ENCODE results near the gene VASH2.

VASH2 gene

DNA sequence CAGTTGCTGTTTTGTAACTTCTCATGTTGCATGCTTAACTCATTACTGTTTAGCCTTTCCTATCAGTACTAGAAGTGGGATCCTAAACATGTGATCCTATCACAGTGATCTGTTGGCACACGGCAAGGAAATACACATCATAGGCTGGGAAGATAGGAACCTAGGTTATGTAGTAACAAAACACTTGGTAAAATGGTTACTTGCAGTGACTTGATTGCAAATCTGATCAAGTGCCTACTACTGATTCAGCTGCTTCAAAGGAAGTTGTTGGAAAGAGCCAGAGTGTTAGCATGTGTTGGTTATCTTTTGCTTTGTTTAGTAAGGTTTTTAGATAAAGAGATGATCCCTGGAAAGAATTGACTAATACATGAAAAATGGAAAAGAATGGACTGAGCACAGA, 8.9 kb upstream of the VASH2 start:
- DNase-seq (no peak), ATAC-seq (replicated peaks) (no peak)
- Mint-ChIP-seq H3K4me3 (no peak overlapping the region), H3K9me3 (no peaks in the 10 kb centered on the region), H3K36me3 (ENCODE audit: insufficient read depth) (no peaks in the 10 kb centered on the region), H3K27ac (no peak overlapping the region), H3K27me3 (peaks cover 12 to 35% of the 10 kb centered on the region in 2 donors), H3K4me1 (ENCODE audit: low read depth in 2 of 2) (no peaks in the 10 kb centered on the region)

DNA sequence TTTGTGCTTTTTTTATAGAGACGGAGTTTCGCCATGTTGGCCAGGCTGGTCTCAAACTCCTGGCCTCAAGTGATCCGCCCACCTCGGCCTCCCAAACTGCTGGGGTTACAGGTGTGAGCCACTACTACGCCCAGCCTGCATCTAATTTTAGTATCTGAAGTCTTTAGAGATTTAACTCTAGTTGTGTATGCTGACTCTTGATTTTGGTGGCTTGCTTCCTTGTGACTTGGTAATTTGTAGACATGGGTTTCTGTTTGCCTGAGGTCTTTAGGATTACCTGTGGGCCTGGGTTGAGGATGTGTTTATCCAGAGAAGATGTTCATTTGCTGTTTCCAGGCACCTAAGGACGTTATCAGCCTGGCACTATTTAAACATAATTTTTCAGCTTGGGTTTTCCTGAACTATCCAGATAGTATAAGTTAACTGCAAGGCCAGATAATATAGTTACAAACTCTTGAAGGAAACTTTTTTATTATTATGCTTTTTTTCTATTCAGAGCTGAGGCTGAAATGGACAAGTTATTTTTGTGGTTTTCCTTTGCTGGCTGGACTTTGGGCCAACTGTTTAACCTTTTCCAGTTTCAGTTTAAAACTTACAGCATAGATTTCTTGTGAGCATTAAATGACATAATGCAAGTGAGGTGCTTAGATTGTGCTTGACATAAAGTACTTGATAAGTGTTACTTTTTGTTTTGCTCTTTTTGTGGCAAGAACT, 7.5 kb upstream of the VASH2 start:
- ATAC-seq (replicated peaks) (no peak), DNase-seq (no peak)
- no peak overlapping the region for H3K4me3 Mint-ChIP-seq
- H3K36me3 Mint-ChIP-seq (ENCODE audit: insufficient read depth), result no peaks in the 10 kb centered on the region
- peaks cover 12 to 28% of the 10 kb centered on the region in 2 donors for H3K27me3 Mint-ChIP-seq
- H3K27ac Mint-ChIP-seq, result no peak overlapping the region
- no peaks in the 10 kb centered on the region for H3K4me1 Mint-ChIP-seq (ENCODE audit: low read depth in 2 of 2)
- no peaks in the 10 kb centered on the region for H3K9me3 Mint-ChIP-seq

DNA sequence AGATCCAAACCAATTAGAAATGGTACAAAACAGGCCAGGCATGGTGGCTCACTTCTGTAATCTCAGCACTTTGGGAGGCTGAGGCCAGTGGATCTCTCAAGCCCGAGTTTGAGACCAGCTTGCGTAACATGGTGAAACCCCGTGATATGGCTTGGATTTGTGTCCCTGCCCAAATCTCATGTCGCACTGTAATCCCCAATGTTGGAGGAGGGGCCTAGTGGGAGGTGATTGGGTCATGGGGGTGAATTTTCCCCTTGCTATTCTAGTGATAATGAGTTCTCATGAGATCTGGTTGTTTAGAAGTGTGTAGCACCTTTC, 7.0 kb upstream of the VASH2 start:
- Mint-ChIP-seq H3K4me1 (ENCODE audit: low read depth in 2 of 2) (no peaks in the 10 kb centered on the region), H3K9me3 (no peaks in the 10 kb centered on the region), H3K27ac (no peak overlapping the region), H3K4me3 (no peak overlapping the region), H3K27me3 (peaks cover 12 to 29% of the 10 kb centered on the region in 2 donors), H3K36me3 (ENCODE audit: insufficient read depth) (no peaks in the 10 kb centered on the region)
- ATAC-seq (replicated peaks), result no peak
- no peak for DNase-seq

DNA sequence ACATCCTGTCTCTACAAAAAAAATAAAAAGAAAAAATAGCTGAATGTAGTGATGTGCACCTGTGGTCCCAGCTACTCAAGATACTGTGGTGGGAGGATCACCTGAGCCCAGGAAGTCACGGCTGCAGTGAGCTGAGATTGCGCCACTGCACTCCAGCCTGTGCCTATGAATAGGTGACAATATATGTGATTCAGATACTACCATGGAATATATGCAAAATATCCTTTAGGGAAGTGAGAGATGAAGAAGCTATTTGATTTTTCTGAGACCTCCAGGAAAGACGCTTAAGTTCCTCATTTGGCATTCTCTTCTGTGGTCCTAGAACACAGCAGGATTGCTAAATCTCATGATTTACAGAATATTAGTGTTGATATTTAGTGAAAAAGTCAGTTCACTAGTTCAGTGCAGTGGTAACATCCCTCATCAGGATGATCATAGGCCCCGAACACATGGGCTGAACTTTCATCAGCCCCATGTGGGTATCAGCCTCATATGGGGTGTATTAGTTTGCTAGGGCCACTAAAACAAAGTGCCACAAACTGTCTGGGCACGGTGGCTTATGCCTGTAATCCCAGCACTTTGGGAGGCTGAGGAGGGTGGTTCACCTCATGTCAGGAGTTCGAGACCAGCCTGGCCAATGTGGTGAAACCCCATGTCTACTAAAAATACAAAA, 6.0 kb upstream of the VASH2 start:
- H3K27ac Mint-ChIP-seq, result no peak overlapping the region
- no peaks in the 10 kb centered on the region for H3K4me1 Mint-ChIP-seq (ENCODE audit: low read depth in 2 of 2)
- no peak overlapping the region for H3K4me3 Mint-ChIP-seq
- ATAC-seq (replicated peaks), result no peak
- no peaks in the 10 kb centered on the region for H3K9me3 Mint-ChIP-seq
- no peak for DNase-seq
- peaks cover 12 to 39% of the 10 kb centered on the region in 2 donors for H3K27me3 Mint-ChIP-seq
- no peaks in the 10 kb centered on the region for H3K36me3 Mint-ChIP-seq (ENCODE audit: insufficient read depth)

DNA sequence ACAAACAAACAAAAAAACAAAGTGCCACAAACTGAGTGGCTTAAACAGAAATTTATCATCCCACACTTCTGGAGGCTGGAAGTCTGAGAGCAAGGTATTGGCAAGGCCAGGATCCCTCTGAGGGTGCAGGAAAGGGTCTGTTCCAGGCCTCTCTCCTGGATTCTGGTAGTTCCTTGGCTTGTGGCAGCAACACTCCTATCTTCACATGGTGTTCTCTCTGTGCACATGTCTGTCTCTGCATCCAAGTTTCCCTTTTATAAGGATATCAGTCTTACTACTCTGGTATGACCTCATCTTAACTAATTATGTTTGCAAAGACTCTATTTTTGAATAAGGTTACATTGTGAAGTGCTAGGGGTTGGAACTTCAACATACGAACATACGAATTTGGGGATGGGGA, 5.3 kb upstream of the VASH2 start:
- Mint-ChIP-seq H3K4me3 (no peak overlapping the region), H3K4me1 (ENCODE audit: low read depth in 2 of 2) (peaks cover 0 to under 1% of the 10 kb centered on the region in 2 donors), H3K27me3 (peaks cover 14 to 46% of the 10 kb centered on the region in 2 donors), H3K27ac (no peak overlapping the region), H3K9me3 (no peaks in the 10 kb centered on the region), H3K36me3 (ENCODE audit: insufficient read depth) (no peaks in the 10 kb centered on the region)
- no peak for ATAC-seq (replicated peaks)
- no peak for DNase-seq

DNA sequence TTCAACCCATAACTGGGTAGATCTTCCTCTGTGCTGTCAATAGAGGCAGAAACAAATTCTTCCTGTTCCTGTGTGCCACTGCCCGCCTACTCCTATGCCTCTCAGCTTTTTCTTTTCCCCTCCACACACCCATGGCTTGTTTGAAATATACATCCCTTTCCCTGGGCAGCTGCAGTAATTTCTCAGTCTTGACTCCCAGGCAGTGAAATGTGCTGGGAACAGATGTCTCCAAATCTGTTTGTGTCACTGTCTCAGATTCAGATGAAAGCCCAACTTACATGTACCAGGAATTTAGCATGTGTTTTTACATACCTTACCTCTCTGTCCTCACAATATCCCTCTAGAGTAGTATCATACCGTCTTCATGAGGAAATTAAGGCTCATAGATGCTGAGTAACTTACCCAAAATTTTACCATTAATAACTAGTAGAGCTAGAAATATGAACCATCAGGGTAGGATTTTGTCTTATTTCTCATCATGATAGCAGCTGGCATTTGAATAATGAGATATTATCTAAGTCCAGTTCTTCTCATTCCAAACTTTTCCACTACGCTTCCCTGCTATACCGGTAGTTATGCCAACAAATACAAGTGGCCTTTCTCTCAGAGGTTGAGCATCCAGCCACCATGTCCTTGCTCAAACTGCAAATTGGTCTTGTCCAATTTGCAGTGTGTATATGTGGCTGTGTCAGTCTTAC, 4.7 kb upstream of the VASH2 start:
- Mint-ChIP-seq H3K4me3 (no peak overlapping the region), H3K27me3 (peaks cover 20 to 51% of the 10 kb centered on the region in 2 donors), H3K27ac (no peak overlapping the region), H3K4me1 (ENCODE audit: low read depth in 2 of 2) (peaks cover 0 to 5% of the 10 kb centered on the region in 2 donors), H3K36me3 (ENCODE audit: insufficient read depth) (no peaks in the 10 kb centered on the region), H3K9me3 (no peaks in the 10 kb centered on the region)
- ATAC-seq (replicated peaks) (no peak), DNase-seq (no peak)

DNA sequence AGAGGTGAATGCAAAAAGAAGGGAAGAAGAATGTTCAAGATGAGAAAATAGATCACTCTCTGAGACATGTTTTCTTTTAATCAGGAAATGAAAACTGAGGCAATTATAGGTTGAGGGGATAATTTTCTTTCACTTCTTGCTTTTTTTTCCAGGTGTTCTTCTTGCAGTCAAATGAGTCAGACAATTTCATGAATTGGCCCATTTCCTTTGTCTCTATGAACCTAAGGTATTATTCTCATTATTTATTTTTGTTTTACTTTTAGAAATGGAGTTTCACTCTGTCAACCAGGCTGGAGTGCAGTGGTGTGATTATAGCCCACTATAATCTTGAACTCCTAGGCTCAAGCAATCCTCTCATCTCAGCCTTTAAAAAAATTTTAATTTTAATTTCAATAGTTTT, 3.5 kb upstream of the VASH2 start:
- no peaks in the 10 kb centered on the region for H3K9me3 Mint-ChIP-seq
- DNase-seq, result no peak
- no peak overlapping the region for H3K27ac Mint-ChIP-seq
- H3K27me3 Mint-ChIP-seq, result peaks cover 18 to 53% of the 10 kb centered on the region in 2 donors
- no peaks in the 10 kb centered on the region for H3K36me3 Mint-ChIP-seq (ENCODE audit: insufficient read depth)
- peaks cover 0 to 10% of the 10 kb centered on the region in 2 donors for H3K4me1 Mint-ChIP-seq (ENCODE audit: low read depth in 2 of 2)
- H3K4me3 Mint-ChIP-seq, result no peak overlapping the region
- no peak for ATAC-seq (replicated peaks)

DNA sequence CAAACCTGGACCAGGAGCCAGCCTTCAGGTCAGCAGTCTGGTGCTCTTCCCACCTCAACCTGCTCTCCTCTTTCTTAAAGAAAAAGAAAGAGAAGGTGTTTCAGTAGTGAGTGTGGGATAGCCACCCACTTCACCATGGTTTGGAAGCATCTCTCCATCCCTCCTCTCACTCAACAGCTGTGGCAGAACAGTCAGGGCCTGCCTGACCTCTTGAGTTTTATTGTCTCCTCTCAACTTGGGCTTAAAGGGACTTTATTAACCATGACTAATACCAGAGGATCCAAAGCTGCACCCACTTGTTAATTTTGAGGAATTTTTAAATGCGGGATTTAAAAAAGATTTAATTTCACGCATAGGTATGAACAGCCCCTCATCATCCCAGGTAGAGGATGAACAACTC, 570 bp upstream of the VASH2 start:
- DNase-seq (no peak), ATAC-seq (replicated peaks) (no peak)
- Mint-ChIP-seq H3K4me3 (peak overlapping the region; percentile 58 to 78), H3K9me3 (no peaks in the 10 kb centered on the region), H3K4me1 (ENCODE audit: low read depth in 2 of 2) (peaks cover 0 to 14% of the 10 kb centered on the region in 2 donors), H3K27ac (no peak overlapping the region), H3K27me3 (peaks cover 42 to 81% of the 10 kb centered on the region in 2 donors), H3K36me3 (ENCODE audit: insufficient read depth) (no peaks in the 10 kb centered on the region)

DNA sequence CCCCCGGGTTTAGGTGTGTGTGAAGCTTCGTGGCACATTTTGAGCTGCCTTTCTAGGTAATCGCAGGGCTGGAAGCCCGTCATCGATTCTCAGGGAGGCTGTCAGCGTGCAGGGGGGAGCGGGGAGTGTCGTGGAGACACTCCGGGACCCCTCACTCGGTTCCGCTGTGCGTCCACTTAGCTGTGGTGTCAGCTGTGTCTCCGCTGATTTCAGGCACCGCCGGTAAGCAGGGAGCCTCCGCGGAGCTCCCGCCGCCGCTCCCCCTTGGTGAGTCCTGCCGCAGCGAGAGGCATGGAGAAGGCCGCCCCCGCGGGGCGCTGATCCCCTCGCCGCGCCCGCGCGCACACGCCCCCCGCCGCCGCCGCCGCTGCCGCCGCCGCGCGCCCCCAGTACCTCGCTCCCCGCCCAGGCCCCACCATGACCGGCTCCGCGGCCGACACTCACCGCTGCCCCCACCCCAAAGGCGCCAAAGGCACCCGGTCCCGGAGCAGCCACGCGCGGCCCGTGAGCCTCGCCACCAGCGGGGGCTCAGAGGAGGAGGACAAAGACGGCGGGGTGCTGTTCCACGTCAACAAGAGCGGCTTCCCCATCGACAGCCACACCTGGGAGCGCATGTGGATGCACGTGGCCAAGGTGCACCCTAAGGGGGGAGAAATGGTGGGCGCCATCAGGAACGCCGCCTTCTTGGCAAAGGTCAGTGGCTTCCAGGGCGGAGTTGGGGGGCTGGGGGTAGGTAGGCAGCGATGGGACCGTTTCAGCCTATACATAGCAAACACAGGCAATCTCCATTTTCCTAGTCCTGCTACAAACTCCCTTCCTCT, 995 bp downstream of the VASH2 start:
- no peak for DNase-seq
- no peak for ATAC-seq (replicated peaks)

DNA sequence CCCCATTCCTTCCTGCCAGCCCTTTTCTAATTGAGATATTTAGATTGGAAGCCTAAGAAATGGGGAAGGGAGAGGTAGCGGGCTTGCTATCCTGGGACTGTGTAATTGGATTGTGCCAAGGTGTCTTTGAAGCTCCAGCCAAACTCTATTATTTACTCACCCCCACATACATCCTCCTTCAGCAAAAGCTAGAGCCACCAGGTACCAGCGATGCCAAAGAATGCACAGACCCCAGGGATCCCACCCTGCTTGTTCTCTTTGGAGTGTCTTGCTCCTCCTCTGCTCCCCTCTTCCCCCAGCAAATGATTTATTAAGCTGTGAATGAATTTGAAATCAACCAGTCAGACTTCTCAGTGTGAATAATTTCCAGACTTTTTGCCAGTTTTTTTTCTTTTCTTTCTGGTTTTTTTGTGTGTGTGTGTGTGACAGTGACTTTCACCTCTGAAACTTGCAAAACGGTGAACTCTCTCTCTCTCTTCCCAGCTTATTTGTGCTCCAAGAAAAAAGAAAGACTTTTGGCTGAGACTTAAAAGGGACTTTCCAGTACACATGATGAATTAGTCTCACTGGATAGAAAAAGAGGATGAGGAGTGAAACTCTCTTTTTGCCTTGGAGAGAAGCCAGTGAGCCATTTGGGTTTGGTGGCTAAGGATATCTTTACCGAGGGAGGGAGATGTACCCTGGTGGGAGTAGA, 1.8 kb downstream of the VASH2 start:
- no peak for ATAC-seq (replicated peaks)
- H3K4me3 Mint-ChIP-seq, result peak overlapping the region; percentile 33 to 50

More for the DNA sequence above, 995 bp downstream of the VASH2 start:
- peak overlapping the region; percentile 58 to 78 for H3K4me3 Mint-ChIP-seq
- H3K4me1 Mint-ChIP-seq (ENCODE audit: low read depth in 2 of 2), result peaks cover 0 to 15% of the 10 kb centered on the region in 2 donors
- no peak overlapping the region for H3K27ac Mint-ChIP-seq
- H3K36me3 Mint-ChIP-seq (ENCODE audit: insufficient read depth), result no peaks in the 10 kb centered on the region
- H3K27me3 Mint-ChIP-seq, result peaks cover 54 to 80% of the 10 kb centered on the region in 2 donors
- no peaks in the 10 kb centered on the region for H3K9me3 Mint-ChIP-seq

DNA sequence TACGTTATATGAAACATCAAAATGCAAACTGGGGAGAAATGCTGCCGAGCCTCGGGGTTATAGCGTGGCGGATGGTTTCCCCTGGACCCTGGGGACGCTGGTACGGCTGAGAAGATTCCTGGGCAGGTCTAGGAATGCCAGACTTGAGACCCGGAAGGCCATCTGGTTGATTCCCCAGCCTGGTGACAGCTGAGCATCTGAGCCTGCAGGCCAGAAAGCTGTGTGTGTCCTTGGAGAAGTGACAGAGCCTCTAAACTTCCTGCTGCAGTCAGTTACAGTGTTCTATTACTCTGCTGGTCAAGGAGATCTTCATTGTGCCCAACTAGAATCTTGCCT, 2.3 kb downstream of the VASH2 start:
- peaks cover 0 to 15% of the 10 kb centered on the region in 2 donors for H3K4me1 Mint-ChIP-seq (ENCODE audit: low read depth in 2 of 2)
- H3K4me3 Mint-ChIP-seq, result no peak overlapping the region

More for the DNA sequence above, 1.8 kb downstream of the VASH2 start:
- Mint-ChIP-seq H3K27ac (no peak overlapping the region), H3K4me1 (ENCODE audit: low read depth in 2 of 2) (peaks cover 0 to 15% of the 10 kb centered on the region in 2 donors), H3K27me3 (peaks cover 62 to 86% of the 10 kb centered on the region in 2 donors), H3K36me3 (ENCODE audit: insufficient read depth) (no peaks in the 10 kb centered on the region), H3K9me3 (no peaks in the 10 kb centered on the region)
- no peak for DNase-seq

DNA sequence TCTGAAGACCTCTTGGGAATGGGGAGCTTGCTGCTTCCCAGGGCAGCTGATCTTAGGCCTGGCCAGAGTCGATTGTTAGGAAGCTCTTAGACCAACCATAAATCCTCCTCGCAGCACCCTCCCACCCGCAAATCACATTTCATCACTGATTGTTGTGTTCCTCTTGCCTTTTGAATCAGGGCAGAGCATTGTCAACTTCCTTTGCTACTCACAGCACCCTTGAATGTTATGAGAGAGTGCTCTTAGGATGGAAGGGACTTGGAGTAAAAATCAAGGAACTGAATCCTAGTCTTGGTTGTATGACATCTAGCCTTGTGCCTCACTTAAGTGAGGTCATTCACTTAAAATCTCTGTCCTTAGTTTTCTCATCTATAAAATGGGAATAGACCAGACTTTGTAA, 3.0 kb downstream of the VASH2 start:
- Mint-ChIP-seq H3K27ac (no peak overlapping the region), H3K4me1 (ENCODE audit: low read depth in 2 of 2) (peaks cover 0 to 15% of the 10 kb centered on the region in 2 donors), H3K36me3 (ENCODE audit: insufficient read depth) (no peaks in the 10 kb centered on the region), H3K4me3 (no peak overlapping the region), H3K27me3 (peaks cover 62 to 88% of the 10 kb centered on the region in 2 donors), H3K9me3 (no peaks in the 10 kb centered on the region)
- DNase-seq, result no peak
- ATAC-seq (replicated peaks), result no peak

More for the DNA sequence above, 2.3 kb downstream of the VASH2 start:
- Mint-ChIP-seq H3K9me3 (no peaks in the 10 kb centered on the region), H3K36me3 (ENCODE audit: insufficient read depth) (no peaks in the 10 kb centered on the region), H3K27me3 (peaks cover 62 to 88% of the 10 kb centered on the region in 2 donors), H3K27ac (no peak overlapping the region)
- DNase-seq (no peak), ATAC-seq (replicated peaks) (no peak)

DNA sequence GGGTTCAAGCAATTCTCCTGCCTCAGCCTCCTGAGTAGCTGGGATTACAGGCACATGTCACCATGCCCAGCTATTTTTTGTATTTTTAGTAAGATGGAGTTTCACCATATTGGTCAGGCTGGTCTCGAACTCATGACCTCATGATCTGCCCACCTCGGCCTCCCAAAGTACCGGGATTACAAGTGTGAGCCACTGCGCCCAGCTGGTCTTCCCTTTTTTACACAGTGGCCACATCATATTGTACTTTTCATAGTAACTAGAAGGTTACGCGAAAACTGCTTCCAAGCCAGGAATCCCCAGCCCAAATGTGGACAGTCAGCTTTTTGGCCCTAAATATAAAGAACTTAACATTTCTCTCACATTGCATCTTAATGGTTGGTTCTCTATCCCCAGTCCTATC, 4.2 kb downstream of the VASH2 start:
- H3K27ac Mint-ChIP-seq, result no peak overlapping the region
- DNase-seq (no peak), ATAC-seq (replicated peaks) (no peak)
- H3K4me1 Mint-ChIP-seq (ENCODE audit: low read depth in 2 of 2), result peaks cover 0 to 15% of the 10 kb centered on the region in 2 donors
- peaks cover 71 to 87% of the 10 kb centered on the region in 2 donors for H3K27me3 Mint-ChIP-seq
- H3K4me3 Mint-ChIP-seq, result no peak overlapping the region
- no peaks in the 10 kb centered on the region for H3K36me3 Mint-ChIP-seq (ENCODE audit: insufficient read depth)
- no peaks in the 10 kb centered on the region for H3K9me3 Mint-ChIP-seq

All from effector memory CD8-positive, alpha-beta T cell (primary cell).